ENCODE data around the gene EDDM3A.

The EDDM3A gene

GRCh38 chr14:20775043-20775442 lies 29.4 kb downstream of the EDDM3A start:
- Histone ChIP-seq H3K4me3 (replicated peaks; ENCODE audit: insufficient read depth, low read length) (no peak overlapping the region), H3K27me3 (ENCODE audit: insufficient read depth, poor library complexity, severe bottlenecking) (no peaks in the 10 kb centered on the region), H3K27ac (replicated peaks) (no peak overlapping the region)
- no peak for DNase-seq (ENCODE audit: low read depth in 1 of 2, low spot score in 1 of 2)
- TF ChIP-seq GABPA (IDR thresholded peaks at IDR 0.05; ENCODE audit: low read depth): no peak
- TF ChIP-seq POLR2AphosphoS5 (IDR thresholded peaks at IDR 0.05; ENCODE audit: low read depth): no peak
- TF ChIP-seq CTCF (IDR thresholded peaks at IDR 0.05; ENCODE audit: insufficient read depth, low read length): no peak

- H3K27me3 ChIP-seq (ENCODE audit: insufficient read depth, poor library complexity, severe bottlenecking): no peaks in the 10 kb centered on the region
- no peak for TF ChIP-seq GABPA (IDR thresholded peaks at IDR 0.05; ENCODE audit: low read depth)
- no peak for TF ChIP-seq SPI1 (IDR thresholded peaks at IDR 0.05; ENCODE audit: borderline replicate concordance, low read depth)
- no peak for TF ChIP-seq POLR2AphosphoS5 (IDR thresholded peaks at IDR 0.05; ENCODE audit: low read depth)
- TF ChIP-seq CTCF (IDR thresholded peaks at IDR 0.05; ENCODE audit: insufficient read depth, low read length): no peak
- TF ChIP-seq REST (IDR thresholded peaks at IDR 0.05; ENCODE audit: insufficient replicate concordance, low read depth): no peak
- no peak overlapping the region for H3K27ac ChIP-seq (replicated peaks)
- no peak overlapping the region for H3K4me3 ChIP-seq (replicated peaks; ENCODE audit: insufficient read depth, low read length)
- no peak for DNase-seq (ENCODE audit: low read depth in 1 of 2, low spot score in 1 of 2)
Measured at GRCh38 chr14:20775901-20776300, 30.2 kb downstream of the EDDM3A start.

GRCh38 chr14:20781803-20782202 lies 36.1 kb downstream of the EDDM3A start:
- H3K27me3 ChIP-seq (ENCODE audit: insufficient read depth, poor library complexity, severe bottlenecking): no peaks in the 10 kb centered on the region
- TF ChIP-seq CTCF (IDR thresholded peaks at IDR 0.05; ENCODE audit: insufficient read depth, low read length): no peak
- TF ChIP-seq GABPA (IDR thresholded peaks at IDR 0.05; ENCODE audit: low read depth): no peak
- TF ChIP-seq SPI1 (IDR thresholded peaks at IDR 0.05; ENCODE audit: borderline replicate concordance, low read depth): no peak
- TF ChIP-seq REST (IDR thresholded peaks at IDR 0.05; ENCODE audit: insufficient replicate concordance, low read depth): no peak
- TF ChIP-seq POLR2AphosphoS5 (IDR thresholded peaks at IDR 0.05; ENCODE audit: low read depth): no peak
- peak overlapping the region; percentile 75 for H3K27ac ChIP-seq (replicated peaks)
- DNase-seq (ENCODE audit: low read depth in 1 of 2, low spot score in 1 of 2): no peak
- peak overlapping the region; percentile 12 for H3K4me3 ChIP-seq (replicated peaks; ENCODE audit: insufficient read depth, low read length)

GRCh38 chr14:20782280-20782890 lies 36.7 kb downstream of the EDDM3A start:
- TF ChIP-seq POLR2AphosphoS5 (IDR thresholded peaks at IDR 0.05; ENCODE audit: low read depth) (no peak), GABPA (IDR thresholded peaks at IDR 0.05; ENCODE audit: low read depth) (peak; percentile 64; the same call in 1 of the 2 replicates), SPI1 (IDR thresholded peaks at IDR 0.05; ENCODE audit: borderline replicate concordance, low read depth) (peak; percentile 69), CTCF (IDR thresholded peaks at IDR 0.05; ENCODE audit: insufficient read depth, low read length) (no peak), REST (IDR thresholded peaks at IDR 0.05; ENCODE audit: insufficient replicate concordance, low read depth) (no peak)
- Histone ChIP-seq H3K4me3 (replicated peaks; ENCODE audit: insufficient read depth, low read length) (no peak overlapping the region; the same call in 1 of the 2 replicates), H3K27me3 (ENCODE audit: insufficient read depth, poor library complexity, severe bottlenecking) (no peaks in the 10 kb centered on the region), H3K27ac (replicated peaks) (peak overlapping the region; percentile 75)
- peak in 1 of 2 experiments; percentile 55 for DNase-seq (ENCODE audit: low read depth in 1 of 2, low spot score in 1 of 2)
